GM12872 (cell line): ENCODE measurements around the gene IKBKE.
A peak's percentile ranks its signal among the peaks of the same experiment; 100 is the strongest.

Source experiments
- TF ChIP-seq, protein P1 (sequence below): IDR thresholded peaks from 3 replicates; pipeline ENCODE4 v1.5.1; 2011; ENCODE audit warnings: low read depth, mild to moderate bottlenecking, low read length, moderate library complexity; ENCODE audit not compliant: insufficient read depth

IKBKE gene

GRCh38 chr1:206463137-206463536 lies 7.1 kb upstream of the IKBKE start:
- TF ChIP-seq, protein P1, sequence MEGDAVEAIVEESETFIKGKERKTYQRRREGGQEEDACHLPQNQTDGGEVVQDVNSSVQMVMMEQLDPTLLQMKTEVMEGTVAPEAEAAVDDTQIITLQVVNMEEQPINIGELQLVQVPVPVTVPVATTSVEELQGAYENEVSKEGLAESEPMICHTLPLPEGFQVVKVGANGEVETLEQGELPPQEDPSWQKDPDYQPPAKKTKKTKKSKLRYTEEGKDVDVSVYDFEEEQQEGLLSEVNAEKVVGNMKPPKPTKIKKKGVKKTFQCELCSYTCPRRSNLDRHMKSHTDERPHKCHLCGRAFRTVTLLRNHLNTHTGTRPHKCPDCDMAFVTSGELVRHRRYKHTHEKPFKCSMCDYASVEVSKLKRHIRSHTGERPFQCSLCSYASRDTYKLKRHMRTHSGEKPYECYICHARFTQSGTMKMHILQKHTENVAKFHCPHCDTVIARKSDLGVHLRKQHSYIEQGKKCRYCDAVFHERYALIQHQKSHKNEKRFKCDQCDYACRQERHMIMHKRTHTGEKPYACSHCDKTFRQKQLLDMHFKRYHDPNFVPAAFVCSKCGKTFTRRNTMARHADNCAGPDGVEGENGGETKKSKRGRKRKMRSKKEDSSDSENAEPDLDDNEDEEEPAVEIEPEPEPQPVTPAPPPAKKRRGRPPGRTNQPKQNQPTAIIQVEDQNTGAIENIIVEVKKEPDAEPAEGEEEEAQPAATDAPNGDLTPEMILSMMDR: no peak

DNA sequence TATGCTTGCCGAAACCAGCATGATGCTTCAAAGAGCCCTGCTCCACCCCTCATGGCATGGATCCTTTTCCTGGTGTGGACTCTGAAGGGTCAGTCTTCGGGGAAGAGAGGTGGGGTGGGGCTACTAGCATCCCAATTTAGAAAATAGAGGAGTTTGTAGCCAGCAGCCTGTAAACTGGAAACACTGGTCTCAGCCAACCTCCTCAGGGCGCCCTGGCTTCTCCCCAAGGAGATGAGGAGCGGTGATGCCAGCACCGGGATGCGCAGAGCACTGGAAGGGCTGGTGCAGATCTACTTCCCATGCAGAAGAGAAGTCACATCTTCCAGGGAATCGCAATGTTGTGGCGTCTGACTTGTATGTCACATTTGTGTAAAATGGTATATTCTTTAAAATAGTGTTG lies 6.4 kb upstream of the IKBKE start:
- TF ChIP-seq, protein P1: no peak

- TF ChIP-seq, protein P1: no peak
These were observed 5.8 kb upstream of the IKBKE start for GRCh38 chr1:206464456-206464964.

DNA sequence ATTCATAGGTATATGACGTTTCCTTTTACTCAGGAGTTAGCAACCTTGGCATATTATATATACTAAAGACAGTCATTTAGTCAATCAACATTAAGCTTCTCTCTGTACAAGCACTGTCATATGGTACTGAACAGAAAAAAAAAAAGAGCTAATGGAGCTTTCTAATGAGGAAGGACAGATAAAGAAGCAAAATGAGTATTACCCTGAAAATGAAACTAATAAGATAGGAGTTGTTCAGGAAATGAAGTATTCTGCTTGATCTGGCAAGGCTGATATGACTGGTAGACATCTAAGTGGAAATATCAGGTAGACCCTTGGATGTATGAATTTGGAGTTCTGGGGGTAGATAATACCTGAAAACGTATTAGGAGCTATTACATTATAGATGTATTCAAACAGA lies 4.3 kb upstream of the IKBKE start:
- TF ChIP-seq, protein P1: no peak

- TF ChIP-seq, protein P1: no peak
These were observed 3.2 kb upstream of the IKBKE start for GRCh38 chr1:206466840-206467649.

DNA sequence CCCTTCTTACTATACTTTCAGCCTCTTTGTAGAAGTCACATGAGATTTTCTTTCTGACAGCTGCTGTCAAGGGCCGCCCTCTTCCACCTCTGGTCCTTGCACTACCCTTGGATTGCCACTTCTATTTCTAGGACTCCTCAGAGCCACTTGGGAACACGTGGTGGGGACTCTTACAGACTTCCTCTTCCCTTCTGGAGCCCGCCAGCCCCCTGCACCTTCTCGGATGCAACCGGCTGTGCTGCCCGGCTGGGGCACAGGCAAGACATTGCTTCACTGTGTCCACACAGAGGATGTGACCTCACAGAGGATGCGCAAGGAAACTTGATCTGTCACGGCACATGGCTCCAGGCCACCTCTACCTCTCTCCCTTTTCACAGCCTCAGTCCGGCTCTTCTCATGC lies 2.4 kb upstream of the IKBKE start:
- TF ChIP-seq, protein P1: no peak

DNA sequence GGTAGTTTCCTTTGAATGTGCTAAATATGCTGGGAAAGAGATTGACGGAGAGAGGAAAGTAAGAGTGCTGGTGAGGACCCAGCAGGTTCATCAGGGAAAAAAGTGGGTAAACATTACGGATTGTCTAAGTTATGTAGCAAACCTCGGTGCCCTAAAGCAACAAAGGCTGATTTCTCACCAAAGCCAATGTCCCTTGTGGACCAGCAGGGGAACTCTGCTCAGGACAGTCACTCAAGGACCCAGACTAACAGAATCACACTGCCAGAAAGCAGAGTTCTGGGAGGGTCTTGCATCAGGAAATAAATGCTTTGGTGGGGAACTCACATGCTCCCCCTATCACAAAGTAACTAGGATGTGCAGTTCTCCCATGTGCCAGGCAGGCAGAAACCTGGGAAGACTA lies 1.7 kb upstream of the IKBKE start:
- TF ChIP-seq, protein P1: peak; percentile 31; the same call in 2 of the 3 replicates
